Gastrocnemius medialis (tissue), 4 donors: Measurements from ENCODE around the gene CACNA1C. TPM values are rescaled to one million over a fixed set of nuclear protein-coding genes. Genes with fewer than 3 reads are reported as not detected.

ENCODE experiments used
- ATAC-seq, 2 donors: fragments of 150-250 bp; one replicate each; pipeline ENCODE4 v1.9.1; 2016
- DNase-seq, 2 donors: peaks; one replicate each; pipeline ENCODE4 v3.0.0-alpha.2; 2019
- H3K27ac ChIP-seq, 4 donors: fragments of 200-600 bp; sonication (generic); 1 replicate in 1 of 4; 2 replicates in 3 of 4; pipeline ENCODE4 v1.5.1; 2016 to 2018; ENCODE audit warnings: mild to moderate bottlenecking in 2 of 4, moderate library complexity in 1 of 4
- H3K27me3 ChIP-seq, 3 donors: fragments of 200-600 bp; sonication (generic) in 2 of 3; 1 replicate in 1 of 3; 2 replicates in 2 of 3; pipeline versions ENCODE4 v1.5.1 to v1.6.0; 2016 to 2019; ENCODE audit warnings: mild to moderate bottlenecking in 1 of 3, moderate library complexity in 1 of 3
- H3K36me3 ChIP-seq, 2 donors: fragments of 200-600 bp; sonication (generic) in 1 of 2; one replicate each; pipeline ENCODE4 v1.5.1; 2017 to 2018
- H3K4me1 ChIP-seq, 2 donors: fragments of 200-600 bp; sonication (generic) in 1 of 2; one replicate each; pipeline ENCODE4 v1.5.1; 2016 to 2017; ENCODE audit warnings: mild to moderate bottlenecking in 2 of 2
- H3K4me3 ChIP-seq, 4 donors: fragments of 200-600 bp; sonication (generic) in 3 of 4; 1 replicate in 1 of 4; 2 replicates in 3 of 4; pipeline ENCODE4 v1.5.1; 2016 to 2019; ENCODE audit warnings: mild to moderate bottlenecking in 2 of 4
- H3K9me3 ChIP-seq, 3 donors: fragments of 200-600 bp; sonication (generic) in 2 of 3; 1 replicate in 1 of 3; 2 replicates in 2 of 3; pipeline ENCODE4 v1.5.1; 2016 to 2019
- CTCF ChIP-seq, 5 experiments: fragments of 450-650 bp in 3 of 5; fragments of 200-600 bp in 2 of 5; sonication (generic) in 2 of 5; IDR thresholded peaks in 4 of 5; conservative IDR thresholded peaks in 1 of 5; 1 replicate in 4 of 5; 2 replicates in 1 of 5; pipeline ENCODE4 v1.5.1; 2016 to 2019; ENCODE audit warnings: antibody characterized with exemption in 5 of 5, mild to moderate bottlenecking in 3 of 5, moderate library complexity in 3 of 5
- POLR2A ChIP-seq, 2 donors: fragments of 450-650 bp; IDR thresholded peaks; one replicate each; pipeline ENCODE4 v1.6.1; 2017; ENCODE audit warnings: antibody characterized with exemption in 2 of 2, mild to moderate bottlenecking in 2 of 2, moderate library complexity in 2 of 2
- in situ Hi-C, 4 donors: fragments of 200-750 bp; cut with MboI; loops; one replicate each; pipeline versions ENCODE4 v1.15.0 to v1.8.0; 2017; ENCODE audit warnings: low sequenced_read_pairs in 4 of 4
- intact Hi-C: fragments of 100-400 bp; cut with DNase I; formaldehyde crosslinking; loops from one replicate; pipeline ENCODE4 v1.15.1; 2023; ENCODE audit warnings: low total_unique reads
- total RNA-seq, 4 donors: library from RNA; depleted of rRNA; stranded (reverse); fragments of >200 nt; gene quantifications; one replicate each; pipeline versions ENCODE4 v1.1.0 to v1.2.3, GENCODE V29; 2016

CACNA1C gene
- total RNA-seq, 4 donors from 2014 or later, result 0.80 to 1.8 (median 0.91) TPM

- Histone ChIP-seq H3K9me3 (no peaks in the 10 kb centered on the region), H3K27me3 (no peaks in the 10 kb centered on the region), H3K4me1 (peaks cover 4 to 6% of the 10 kb centered on the region in 2 donors), H3K36me3 (no peaks in the 10 kb centered on the region), H3K4me3 (no peak overlapping the region), H3K27ac (no peak overlapping the region)
- DNase-seq (no peak), ATAC-seq (no peak)
- intact Hi-C loops (no loop called here), in situ Hi-C loops (no loop called here)
- TF ChIP-seq POLR2A (IDR thresholded peaks at IDR 0.05), result no peak
- TF ChIP-seq CTCF (IDR thresholded peaks at IDR 0.05 in 4 of 5, conservative IDR thresholded peaks at IDR 0.05 in 1 of 5), result no peak
These were observed 307.2 kb downstream of the CACNA1C start for GRCh38 chr12:2359725-2360629.

GRCh38 chr12:2360630-2361170 lies 307.9 kb downstream of the CACNA1C start:
- intact Hi-C loops (no loop called here), in situ Hi-C loops (no loop called here)
- ATAC-seq (no peak), DNase-seq (no peak)
- Histone ChIP-seq H3K27me3 (no peaks in the 10 kb centered on the region), H3K4me1 (no peaks in the 10 kb centered on the region), H3K36me3 (no peaks in the 10 kb centered on the region), H3K9me3 (no peaks in the 10 kb centered on the region), H3K4me3 (no peak overlapping the region), H3K27ac (no peak overlapping the region)
- TF ChIP-seq POLR2A (IDR thresholded peaks at IDR 0.05) (no peak), CTCF (IDR thresholded peaks at IDR 0.05 in 4 of 5, conservative IDR thresholded peaks at IDR 0.05 in 1 of 5) (peak in 1 of 5 experiments; percentile 14)

GRCh38 chr12:2363836-2364609 lies 311.2 kb downstream of the CACNA1C start:
- in situ Hi-C loops, result no loop called here
- ATAC-seq, result no peak
- no peak overlapping the region for H3K27ac ChIP-seq
- no peaks in the 10 kb centered on the region for H3K27me3 ChIP-seq
- no peaks in the 10 kb centered on the region for H3K36me3 ChIP-seq
- no peak for DNase-seq
- no peaks in the 10 kb centered on the region for H3K9me3 ChIP-seq
- intact Hi-C loops, result no loop called here
- no peak for TF ChIP-seq POLR2A (IDR thresholded peaks at IDR 0.05)
- no peak for TF ChIP-seq CTCF (IDR thresholded peaks at IDR 0.05 in 4 of 5, conservative IDR thresholded peaks at IDR 0.05 in 1 of 5)
- no peaks in the 10 kb centered on the region for H3K4me1 ChIP-seq
- no peak overlapping the region for H3K4me3 ChIP-seq

- no peak overlapping the region for H3K4me3 ChIP-seq
- DNase-seq (no peak), ATAC-seq (no peak)
- TF ChIP-seq CTCF (IDR thresholded peaks at IDR 0.05 in 4 of 5, conservative IDR thresholded peaks at IDR 0.05 in 1 of 5), result no peak
- no peak for TF ChIP-seq POLR2A (IDR thresholded peaks at IDR 0.05)
- in situ Hi-C loops, result no loop called here
- no peaks in the 10 kb centered on the region for H3K36me3 ChIP-seq
- H3K27me3 ChIP-seq, result no peaks in the 10 kb centered on the region
- no peaks in the 10 kb centered on the region for H3K9me3 ChIP-seq
- no peak overlapping the region for H3K27ac ChIP-seq
- H3K4me1 ChIP-seq, result no peaks in the 10 kb centered on the region
- intact Hi-C loops, result no loop called here
These were observed 311.9 kb downstream of the CACNA1C start for GRCh38 chr12:2364631-2365051.
